MV-4-11 (cell line): ENCODE measurements around the gene PRKAG2.
"Not testable (repeated sequence)": the region's sequence is repeated elsewhere in the genome, so short reads cannot be mapped to it uniquely, and the experiment has no call there.

Source experiments
- DNase-seq: peaks from one replicate; lab custom pipeline; 2025; lab: John Stamatoyannopoulos, UW

Gene PRKAG2

GRCh38 chr7:151850491-151851124, 26.3 kb downstream of the PRKAG2 start:
- peak; percentile 44 for DNase-seq

DNA sequence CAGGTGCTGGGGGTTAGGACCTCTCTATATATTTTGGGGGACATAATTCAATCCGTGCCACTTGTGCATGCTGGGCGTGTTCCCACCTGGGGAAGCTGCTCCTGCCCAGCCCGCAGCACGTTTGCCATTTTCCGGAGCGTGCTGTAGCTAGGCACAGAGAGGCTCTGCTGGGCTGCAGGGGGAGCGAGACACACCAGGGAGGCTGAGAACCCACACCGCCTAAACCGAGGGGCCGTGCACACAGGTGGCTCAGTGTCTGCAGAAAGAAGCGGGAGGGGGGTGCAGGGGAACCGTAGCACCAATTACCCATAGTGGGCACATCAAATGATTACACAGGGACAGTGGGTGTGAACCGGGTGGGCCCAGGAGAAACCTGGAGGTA, 27.0 kb downstream of the PRKAG2 start:
- DNase-seq: no peak

DNA sequence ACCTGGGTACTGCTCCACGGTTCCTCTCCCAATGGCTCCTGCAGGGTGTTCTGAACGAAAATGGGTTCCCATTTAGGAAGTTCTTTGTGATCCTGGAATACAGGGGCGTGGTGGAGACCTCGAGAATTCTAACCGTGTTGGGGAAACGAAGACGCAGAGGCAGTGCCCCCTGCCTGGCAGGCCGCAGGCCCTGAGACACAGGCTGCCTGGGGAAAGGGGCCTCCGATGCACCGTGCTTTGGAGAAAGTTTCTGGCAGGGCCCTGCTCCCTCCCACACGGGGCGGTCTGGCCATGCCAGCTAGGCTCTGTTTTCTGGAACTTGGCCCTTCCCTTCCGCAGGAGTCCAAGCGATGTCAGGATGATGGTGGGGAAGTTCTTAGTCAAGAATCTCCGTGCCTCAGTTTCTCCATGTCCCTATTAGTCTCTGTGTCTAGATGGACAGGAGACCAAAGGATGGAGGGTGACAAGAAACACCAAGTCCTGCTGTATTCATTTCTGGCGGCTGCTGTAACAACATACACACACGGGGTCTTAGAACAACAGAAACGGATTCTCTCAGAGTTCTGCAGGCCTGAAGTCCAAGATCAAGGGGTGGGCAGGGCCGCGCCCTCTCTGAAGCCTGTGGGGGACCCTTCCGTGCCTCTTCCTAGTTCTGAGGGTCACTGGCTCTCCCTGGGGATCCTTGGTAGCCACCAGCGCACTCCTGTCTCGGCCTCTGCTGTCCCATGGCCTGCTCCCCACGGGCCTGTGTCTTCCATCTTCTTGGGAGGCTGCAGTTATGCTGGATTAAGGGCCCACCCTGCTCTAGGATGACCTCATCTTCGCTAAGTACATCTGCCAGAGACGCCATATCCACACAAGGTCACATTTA, 27.7 kb downstream of the PRKAG2 start:
- DNase-seq: no peak

DNA sequence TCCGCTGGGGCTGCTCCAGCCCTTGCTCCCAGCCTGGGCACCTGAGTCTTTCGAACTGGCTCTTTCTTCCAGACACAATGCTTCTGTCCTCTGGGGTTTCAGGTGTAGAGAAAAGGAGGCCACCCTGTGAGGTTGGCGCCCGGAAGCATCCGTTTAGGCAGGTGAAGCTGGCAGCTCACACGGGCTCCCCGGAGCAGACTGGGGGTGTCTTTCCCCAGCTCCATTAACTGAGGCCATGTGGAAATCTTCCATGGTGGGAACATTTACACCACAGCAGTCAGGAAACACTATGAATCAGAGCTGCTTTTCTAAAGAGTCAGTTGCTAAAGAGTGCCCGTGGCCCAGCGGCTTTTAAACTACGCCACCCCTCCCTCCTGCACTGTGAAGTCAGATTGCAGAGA, 29.2 kb downstream of the PRKAG2 start:
- DNase-seq: peak; percentile 27

DNA sequence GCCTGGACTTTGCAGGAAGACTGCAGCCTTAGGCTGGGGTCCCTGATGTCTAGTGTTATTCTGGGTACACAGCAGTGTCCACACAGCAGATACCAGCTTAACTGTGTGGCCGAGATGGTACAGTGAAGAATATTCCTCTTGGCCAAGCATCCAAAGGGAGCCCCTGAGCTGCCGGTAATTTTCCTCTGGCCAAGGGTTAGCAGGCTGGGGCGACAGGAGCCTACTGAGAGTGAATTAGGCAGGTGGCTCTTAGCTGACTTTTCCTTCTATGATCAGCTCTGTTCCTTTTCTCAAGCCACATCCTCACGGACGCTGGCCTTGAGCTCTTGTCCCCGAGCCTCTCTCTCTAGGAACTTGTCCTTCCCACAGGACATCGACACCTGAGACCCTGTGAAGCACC, 29.8 kb downstream of the PRKAG2 start:
- no peak for DNase-seq

DNA sequence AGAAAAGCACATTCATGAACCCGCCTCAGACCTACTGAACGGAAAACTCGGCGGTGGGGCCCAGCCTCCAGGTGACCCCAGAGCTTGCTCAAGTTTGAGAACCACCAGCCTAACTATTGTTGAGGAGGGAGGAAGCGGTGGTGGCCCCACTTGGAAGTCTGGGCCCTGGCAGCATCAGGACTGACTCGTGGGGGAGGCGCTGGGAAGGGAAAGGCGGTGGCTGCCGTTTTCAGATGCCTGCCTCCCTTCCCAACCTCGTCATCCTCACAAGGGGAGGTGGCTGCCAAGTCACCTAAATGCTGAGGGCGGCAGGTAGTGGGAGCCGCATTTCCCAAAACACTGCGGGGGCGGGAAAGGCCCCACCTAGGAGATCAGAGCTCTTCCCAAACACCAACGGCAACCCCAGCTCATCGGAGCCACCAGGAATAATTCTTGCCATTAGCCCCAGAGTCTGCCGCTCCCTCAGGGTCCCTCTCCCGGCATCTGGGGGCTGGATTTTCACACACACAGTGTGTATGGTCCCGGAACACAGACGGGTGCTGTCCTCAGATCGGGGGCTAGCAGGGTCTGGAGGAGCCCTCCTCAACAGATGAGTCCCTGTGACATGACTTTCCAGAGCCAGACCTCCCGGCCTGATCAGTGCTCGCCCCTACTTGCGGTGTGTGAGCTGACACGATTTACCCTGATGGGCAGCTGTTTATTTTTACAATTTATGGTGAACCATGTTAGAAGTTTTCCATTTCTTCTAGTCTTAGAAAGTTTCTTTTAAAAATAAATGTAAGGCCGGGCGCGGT, 31.3 kb downstream of the PRKAG2 start:
- DNase-seq: no peak

GRCh38 chr7:151844825-151845200, 32.1 kb downstream of the PRKAG2 start:
- DNase-seq: no peak

GRCh38 chr7:151844071-151844824, 32.7 kb downstream of the PRKAG2 start:
- DNase-seq: peak; percentile 63

DNA sequence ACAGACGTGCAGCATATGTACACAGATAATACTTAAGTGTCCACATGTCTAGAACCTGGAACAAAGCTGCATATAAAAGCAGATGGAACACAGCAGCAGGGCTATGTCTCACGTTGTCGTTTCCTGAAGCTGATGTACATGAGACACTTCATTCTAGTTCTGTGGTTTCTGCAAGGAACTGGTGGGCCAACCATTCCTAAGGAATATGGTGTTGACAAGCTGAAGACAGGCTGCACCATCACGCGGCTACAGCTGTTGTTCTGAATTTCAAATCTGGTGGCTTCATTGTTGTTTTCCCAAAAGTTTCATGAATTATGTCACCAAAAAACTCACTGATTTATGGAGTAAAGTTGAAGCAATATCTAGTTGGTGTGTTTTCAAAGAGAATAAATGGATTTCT, 33.7 kb downstream of the PRKAG2 start:
- no peak for DNase-seq

DNA sequence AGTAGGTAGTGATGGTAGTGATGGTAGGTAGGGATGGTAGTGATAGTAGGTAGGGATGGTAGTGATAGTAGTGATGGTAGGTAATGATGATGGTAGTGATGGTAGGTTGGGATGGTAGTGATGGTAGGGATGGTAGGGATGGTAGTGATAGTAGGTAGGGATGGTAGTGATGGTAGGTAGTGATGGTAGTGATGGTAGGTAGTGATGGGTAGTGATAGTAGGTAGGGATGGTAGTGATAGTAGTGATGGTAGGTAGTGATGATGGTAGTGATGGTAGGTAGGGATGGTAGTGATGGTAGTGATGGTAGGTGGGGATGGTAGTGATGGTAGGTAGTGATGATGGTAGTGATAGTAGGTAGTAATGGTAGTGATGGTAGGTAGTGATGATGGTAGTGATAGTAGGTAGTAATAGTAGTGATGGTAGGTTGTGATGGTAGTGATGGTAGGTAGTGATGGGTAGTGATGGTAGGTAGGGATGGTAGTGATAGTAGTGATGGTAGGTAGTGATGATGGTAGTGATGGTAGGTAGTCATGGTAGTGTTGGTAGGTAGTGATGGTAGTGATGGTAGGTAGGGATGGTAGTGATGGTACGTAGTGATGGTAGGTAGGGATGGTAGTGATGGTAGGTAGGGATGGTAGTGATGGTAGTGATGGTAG, 35.4 kb downstream of the PRKAG2 start:
- not testable (repeated sequence) for DNase-seq

DNA sequence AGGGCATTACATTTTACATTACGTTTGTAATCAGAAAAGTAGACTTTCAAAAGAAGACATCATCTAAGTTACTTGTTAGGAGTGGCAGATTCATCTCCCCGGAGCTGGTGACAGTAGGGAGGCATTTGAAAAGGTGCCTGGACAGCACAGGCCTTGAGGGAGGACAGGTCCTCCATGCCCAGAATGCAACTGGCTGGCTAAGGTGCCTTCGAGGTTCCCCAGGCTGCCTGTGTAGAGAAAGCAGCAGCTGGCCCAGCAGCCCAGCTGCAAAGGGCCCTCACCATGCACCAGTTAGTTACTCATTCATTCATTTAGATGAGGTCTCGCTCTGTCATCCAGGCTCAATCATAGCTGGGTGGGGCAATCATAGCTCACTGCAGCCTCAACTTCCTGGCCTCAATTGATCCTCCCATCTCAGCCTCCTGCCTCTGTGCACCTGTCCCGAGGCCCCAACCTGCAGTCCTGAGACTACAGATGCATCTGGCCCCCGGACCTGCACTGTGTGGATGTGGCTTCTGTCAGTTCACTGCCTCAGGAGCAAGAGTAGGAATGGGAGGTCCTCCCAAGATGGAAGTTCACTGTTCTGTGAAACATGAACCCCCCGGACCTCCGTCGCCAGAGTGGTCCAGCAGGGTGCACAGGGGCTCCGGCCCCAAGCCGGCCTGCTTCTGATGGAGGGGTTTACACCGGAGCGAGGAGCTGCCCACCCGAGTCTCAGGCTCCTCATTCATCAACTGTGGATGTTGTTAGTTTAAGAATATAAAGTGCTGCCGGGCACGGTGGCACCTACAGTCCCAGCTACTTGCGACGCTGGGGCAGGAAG, 36.6 kb downstream of the PRKAG2 start:
- DNase-seq: no peak

DNA sequence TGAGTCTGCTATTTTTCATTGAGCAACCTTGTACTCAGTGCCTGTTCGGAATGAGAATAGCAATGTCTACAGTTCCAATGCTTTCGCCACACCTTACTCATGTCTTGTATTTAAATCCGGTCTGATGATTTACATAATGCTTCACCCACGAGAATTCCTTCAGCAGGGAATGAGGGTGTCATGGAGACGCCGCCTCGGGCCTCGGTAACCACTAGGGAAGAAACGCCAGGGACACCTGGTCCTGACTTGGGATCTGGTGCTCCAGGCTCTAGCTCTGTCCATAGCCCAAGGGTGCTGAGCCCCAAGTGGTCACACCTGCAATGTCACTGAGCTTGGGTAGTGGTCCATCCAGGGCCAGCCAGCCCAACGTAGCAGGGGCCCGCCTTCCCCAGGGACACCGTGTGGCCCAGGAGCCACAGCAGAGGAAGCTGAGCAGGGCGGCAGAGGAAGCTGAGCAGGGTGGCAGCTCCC, 37.4 kb downstream of the PRKAG2 start:
- no peak for DNase-seq

DNA sequence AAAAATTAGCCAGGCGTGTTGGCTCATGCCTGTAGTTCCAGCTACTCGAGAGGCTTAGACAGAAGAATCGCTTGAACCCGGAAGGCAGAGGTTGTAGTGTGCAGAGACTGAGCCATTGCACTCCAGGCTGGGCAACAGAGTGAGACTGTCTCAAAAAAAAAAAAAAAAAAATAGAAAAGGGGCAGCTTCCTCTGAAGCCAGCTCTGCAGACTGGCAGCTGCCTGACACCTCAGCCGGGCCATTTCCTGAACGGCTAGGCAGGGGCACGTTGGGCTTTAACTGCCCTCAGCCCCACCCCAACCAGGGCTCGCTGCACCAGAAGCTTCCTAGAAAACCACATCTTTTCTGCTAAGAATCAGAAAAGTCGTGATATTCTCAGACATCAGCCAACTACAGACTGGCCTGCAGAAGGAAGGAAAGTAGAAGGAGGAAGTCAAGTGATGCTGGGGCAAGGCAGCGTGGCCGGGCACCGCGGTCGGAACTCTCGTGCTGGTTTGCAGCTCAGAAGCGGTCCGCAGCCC, 38.0 kb downstream of the PRKAG2 start:
- DNase-seq: peak; percentile 96

DNA sequence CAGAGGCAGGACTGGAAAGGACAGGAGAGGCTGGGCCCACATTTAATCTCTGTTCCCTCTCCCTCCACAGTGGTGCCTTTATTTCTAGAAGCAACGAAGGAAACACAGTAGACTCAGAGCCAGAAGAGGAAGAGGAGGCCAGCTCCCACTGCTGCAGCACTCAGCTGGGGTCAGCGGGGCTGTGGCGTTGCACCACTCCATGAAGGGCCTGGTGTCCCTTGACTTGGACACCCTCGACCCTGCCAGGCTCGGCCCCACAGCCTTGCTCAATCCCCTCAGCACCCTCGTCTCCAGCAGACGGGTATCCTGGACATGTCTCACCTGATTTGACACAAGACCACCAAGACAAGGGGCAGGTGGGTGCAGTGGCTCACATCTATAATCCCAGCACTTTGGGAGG, 38.8 kb downstream of the PRKAG2 start:
- DNase-seq: peak; percentile 56

GRCh38 chr7:151837285-151838042, 39.5 kb downstream of the PRKAG2 start:
- DNase-seq: no peak

DNA sequence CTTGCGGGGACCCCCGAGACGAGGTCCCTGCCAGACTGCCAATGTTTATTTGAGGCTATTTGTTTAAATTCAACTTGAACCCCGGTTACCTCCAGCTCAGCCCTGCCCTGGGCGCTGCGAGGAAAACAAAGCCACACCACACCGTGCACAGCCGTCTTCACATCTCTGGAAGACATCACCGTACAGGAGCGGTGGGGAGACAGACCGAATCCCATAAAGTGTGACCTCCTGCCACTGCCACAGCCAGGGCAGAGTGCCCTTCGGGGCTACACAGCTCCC, 40.0 kb downstream of the PRKAG2 start:
- no peak for DNase-seq

- no peak for DNase-seq
Measured at GRCh38 chr7:151836191-151836926, 40.6 kb downstream of the PRKAG2 start.

- no peak for DNase-seq
Measured at GRCh38 chr7:151835636-151836035, 41.3 kb downstream of the PRKAG2 start.
